GM21367 (cell line): ENCODE measurements around the gene DDX20.

Experiments
- ATAC-seq: cut with Tn5 transposase; IDR thresholded peaks from one replicate; pipeline ENCODE4 v1.9.1; 2021; ENCODE audit not compliant: unreplicated experiment

The DDX20 gene

DNA sequence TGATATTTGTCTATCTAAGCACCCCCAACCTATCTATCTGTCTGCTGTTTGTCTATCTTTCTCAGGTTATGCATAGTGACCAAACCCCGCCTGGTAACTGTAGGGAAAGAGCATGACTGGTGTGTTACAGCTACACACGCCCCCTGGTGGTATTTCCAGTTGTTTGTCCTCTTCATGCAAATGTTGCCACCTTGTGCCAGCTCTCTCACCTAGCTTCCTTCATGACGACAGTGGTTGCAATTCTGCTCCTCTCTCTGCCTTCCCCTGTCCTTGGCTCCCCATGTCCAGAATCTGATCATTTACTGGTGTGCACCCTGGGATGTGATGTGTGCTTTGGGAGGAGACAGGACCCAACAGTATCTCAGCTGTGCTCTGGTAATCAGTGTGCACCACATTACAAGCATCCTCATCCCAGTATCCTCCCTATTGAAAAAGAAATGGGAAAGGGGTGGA lies 8.4 kb upstream of the DDX20 start:
- ATAC-seq = no peak

GRCh38 chr1:111747947-111748346 lies 7.8 kb upstream of the DDX20 start:
- no peak for ATAC-seq

- no peak for ATAC-seq
Measured at GRCh38 chr1:111749628-111750027, 6.1 kb upstream of the DDX20 start.

- ATAC-seq = no peak
Measured at GRCh38 chr1:111750856-111751255, 4.8 kb upstream of the DDX20 start.

DNA sequence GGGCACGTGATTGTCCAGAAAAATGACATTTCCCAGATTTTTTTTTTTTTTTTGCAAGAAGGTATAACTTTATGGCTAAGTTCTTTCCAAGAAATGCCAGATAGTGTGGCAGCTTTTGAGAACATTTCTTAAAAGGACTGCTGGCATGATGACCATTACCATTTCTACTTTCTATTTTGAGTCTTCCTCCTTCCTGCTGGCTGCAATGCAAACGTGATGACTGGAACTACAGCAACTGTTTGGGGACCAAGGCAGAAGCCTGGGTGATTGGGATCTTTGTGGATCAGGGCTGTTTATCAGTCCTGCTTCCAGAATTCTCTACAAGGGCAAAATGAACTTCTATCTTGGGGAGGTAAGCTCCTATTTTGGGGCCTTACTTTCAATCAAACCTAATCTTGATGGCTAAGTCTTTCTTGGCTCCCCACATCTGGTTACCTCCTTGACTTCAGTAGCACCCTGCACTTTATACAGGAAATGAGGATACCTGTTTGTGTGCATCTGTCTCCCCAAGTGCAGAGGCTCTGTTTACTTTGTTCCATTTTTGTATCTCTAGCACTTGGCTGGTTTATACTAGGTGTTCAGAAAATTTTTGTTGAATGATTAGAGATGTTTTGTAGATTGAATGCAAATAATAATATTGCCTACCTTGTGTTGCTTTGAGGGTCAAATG lies 3.7 kb upstream of the DDX20 start:
- ATAC-seq = no peak

DNA sequence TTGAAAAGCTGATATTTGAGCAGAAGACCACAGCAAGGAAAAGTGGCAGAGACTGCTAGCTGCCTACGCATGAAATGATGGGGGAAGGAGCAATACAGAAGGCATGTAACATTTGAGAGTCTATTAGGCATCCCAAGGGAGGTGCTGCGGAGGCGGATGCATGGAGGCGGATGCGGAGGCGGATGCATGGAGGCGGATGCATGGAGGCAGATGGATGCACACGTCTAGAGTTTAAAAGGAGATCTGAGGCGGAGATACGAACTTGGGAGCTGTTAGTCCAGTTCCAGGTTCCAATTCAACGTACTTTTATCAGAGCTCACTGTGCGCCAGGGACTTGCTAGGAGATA lies 744 bp upstream of the DDX20 start:
- no peak for ATAC-seq

DNA sequence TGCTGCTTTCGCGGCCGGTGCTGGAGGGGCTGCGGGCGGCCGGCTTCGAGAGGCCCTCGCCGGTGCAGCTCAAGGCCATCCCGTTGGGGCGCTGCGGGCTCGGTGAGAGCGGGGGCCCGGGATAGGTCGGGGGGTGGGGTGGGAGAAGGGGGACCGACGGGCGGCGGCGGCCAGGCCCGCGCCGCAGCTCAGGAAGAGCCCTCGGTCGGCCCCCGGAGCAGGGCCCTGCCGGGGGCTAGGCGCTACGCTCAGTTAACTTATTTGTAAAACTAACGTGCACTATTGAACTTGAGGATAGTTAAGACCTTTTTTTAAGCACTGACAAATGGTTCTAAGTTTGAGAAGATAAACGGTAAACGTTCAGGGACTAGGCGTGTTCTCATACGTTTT lies 418 bp downstream of the DDX20 start:
- ATAC-seq = peak; percentile 5

DNA sequence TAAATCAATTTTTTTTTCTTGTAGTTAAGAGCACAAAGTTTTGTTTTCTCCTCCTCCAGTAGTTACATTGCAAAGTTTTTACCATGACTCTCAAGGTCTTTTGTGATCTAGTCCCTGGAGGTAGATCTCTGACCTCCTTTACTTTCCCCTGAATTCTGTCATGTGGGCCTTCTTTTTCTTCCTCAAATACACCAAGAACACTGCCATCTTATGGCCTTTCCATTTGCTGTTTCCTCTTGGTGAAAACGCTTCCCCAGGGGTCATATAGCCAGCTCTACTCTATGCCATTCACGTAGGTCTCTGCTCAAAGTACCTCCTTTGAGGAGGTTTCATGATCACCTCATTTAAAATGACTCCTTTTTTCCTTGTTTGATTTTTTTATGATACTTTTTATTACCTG lies 2.7 kb downstream of the DDX20 start:
- no peak for ATAC-seq

DNA sequence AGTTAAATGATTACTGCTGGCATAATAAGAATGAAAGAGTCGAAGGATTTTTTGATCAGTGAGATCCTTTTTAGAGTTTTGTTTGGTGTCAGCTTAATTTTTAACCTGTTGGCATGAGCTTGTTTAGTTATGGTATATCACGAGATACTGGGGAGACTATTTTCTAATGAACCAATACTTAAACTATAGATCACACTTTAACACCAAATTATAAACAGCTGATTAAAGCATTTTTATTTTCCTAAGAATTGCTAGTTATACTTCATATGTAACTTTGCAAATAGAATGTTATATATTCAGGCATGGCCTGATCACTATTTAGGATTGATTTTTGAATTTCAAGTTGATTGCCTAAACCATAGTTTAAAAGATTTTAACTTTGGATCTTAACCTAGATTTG lies 6.0 kb downstream of the DDX20 start:
- no peak for ATAC-seq

GRCh38 chr1:111762332-111762731 lies 6.6 kb downstream of the DDX20 start:
- no peak for ATAC-seq

- ATAC-seq = no peak
Measured at GRCh38 chr1:111768023-111768422, 12.3 kb downstream of the DDX20 start.

- no peak for ATAC-seq
Measured at GRCh38 chr1:111768625-111769024, 12.9 kb downstream of the DDX20 start.

DNA sequence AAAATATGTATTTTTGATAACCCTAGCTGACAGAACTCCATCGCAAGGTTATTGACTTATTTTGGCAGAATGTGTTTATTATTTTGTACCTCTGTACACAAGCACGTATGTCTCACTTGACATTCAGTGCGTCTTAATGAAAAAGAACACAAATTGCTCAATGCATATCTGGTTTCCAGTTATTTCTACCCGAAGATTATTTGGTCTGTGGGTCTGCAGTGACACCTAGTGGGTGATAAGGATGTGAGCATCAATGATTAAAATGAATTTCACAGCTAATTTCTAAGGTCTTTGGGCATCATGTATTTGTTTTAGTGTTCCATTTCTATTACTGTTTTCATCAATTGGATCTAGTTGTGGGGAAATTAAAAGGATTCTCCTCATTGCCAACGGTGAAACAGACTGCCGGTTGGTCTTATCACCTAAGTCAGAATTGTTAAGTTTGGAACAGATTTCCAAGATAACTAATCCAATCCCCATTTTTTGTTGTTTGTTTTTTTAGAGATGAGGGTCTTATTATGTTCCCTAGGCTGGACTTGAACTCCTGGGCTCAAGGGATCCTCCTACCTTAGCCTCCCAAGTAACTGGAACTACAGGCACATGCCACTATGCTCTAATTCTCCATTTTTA lies 13.9 kb downstream of the DDX20 start:
- ATAC-seq = no peak

DNA sequence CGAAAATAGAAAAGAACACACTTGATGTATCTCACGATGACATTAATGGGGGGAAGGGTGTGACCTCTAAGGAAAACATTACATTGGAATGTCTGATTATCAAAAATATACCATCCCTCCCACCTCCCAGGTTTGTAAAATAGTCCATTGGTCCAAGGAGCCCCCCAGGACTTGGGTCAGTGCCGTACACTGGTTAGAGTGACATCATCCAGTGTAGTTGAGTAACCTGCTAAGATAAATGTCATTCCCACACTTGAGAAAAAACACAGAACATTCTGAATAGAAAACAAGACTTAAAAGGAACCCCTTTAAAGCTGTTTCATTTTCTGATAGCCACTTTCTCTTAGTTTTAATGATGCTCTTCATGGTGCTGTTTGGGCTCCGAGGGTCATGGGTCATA lies 15.2 kb downstream of the DDX20 start:
- no peak for ATAC-seq

- ATAC-seq = no peak
Measured at GRCh38 chr1:111775966-111776365, 20.3 kb downstream of the DDX20 start.

- ATAC-seq = no peak
Measured at GRCh38 chr1:111776391-111776790, 20.7 kb downstream of the DDX20 start.

DNA sequence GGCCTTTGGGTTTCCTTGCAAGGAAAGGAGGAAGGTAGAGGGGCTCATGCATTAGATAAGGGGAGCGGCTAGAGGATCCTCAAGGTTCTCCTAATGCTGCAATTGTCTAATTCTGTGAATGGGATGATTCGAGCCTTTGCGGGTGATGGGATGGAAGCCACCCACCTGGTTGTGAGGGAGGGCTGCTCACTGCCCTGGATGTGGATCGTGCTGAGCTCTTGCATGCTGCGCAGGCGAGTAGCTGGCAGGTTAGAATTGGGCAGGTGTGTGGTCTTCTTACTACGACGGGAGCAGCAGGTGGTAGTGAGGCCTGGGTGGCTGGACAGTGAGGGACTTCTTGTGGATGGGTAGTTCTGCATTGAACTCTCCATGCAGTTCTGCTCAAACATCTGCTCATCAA lies 21.2 kb downstream of the DDX20 start:
- no peak for ATAC-seq

GRCh38 chr1:111777301-111777700 lies 21.6 kb downstream of the DDX20 start:
- no peak for ATAC-seq

DNA sequence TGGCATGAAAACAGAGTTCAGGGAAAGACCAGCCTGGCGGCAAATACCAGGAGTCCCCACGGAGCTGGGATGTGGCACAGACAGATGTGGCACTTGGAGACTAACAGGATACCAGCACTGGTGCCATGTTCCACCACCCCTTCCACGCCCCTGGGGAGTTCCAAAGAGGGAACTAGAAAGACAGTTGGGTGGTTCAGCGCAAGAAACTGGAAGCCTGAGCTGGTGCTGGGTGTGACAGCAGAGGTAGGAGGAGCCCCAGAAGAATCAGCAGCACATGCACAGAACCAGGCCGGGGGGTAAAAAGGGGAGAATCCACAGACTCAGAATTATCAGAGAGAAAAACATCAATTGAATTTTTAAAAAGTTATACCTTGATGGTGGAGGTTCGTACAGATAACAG lies 22.4 kb downstream of the DDX20 start:
- no peak for ATAC-seq

GRCh38 chr1:111778541-111779051 lies 22.9 kb downstream of the DDX20 start:
- no peak for ATAC-seq

DNA sequence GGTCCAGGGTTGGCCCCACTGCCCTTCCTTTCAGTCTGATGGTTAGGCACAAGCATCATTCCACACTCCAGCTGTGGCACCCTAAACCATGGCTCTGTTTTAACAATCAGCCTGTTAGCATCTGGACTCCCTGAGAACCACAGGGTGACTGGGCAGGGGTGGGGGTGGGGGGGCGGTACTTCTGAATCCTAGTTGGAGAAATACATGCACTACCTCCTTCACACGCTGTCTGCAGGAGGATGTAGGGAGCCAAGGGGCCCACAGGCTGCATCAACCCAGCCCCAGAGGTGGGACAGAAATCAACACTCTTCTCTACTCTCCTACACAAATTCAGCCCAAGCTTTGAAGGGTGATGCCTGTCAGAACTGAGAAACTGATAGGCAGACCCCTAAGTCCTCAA lies 23.8 kb downstream of the DDX20 start:
- no peak for ATAC-seq

DNA sequence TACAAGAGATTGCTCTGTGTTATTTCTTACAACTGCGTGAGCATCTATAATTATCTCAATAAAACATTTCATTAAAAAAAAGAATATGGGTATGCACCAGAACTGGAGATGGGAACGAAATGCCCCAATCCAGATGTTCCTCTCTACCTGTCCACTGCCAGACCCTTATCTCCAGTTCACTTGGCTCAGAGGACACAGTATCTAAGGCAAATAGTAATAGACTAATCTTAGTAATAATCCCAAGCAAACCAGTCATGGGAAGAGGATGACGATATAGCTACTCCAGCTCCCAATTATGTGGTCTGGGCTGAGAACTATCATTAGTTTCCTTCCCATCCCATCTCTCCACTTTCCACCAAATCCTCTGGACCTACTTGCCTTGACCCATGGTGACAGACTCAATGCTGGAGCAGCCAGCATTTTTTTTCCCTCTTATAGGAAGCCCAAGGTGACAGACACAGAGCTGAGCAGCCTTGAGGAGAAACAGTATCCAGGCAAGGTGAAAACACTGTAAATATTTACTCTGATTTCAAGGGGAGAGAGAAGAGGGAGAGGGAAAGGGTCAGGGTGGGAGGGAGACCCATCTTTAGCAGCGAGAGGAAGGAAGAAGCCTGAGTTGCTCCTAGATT lies 28.7 kb downstream of the DDX20 start:
- no peak for ATAC-seq
